HEK293 (cell line): Measurements from ENCODE around the gene CPB2.

Source experiments
- CTCF ChIA-PET: fragments of 350-600 bp; formaldehyde crosslinking; extraction: SDS; loops from one replicate; lab custom pipeline; 2021; ENCODE audit warnings: antibody characterized with exemption; lab: Yijun Ruan, JAX
- POLR2A ChIA-PET: fragments of 300-600 bp; formaldehyde crosslinking; extraction: SDS; loops from one replicate; lab custom pipeline; 2020; ENCODE audit warnings: antibody characterized with exemption, inconsistent platforms; lab: Yijun Ruan, JAX
- H3K27ac ChIP-seq: fragments of 200-500 bp; sonication (Bioruptor generic); 2 replicates; pipeline ENCODE4 v1.5.1; 2014; ENCODE audit warnings: low read depth, low read length, control low read depth, inconsistent platforms; ENCODE audit errors: extremely low read depth
- H3K36me3 ChIP-seq, 2 experiments: fragments of 200-500 bp in 1 of 2; sonication (Bioruptor generic) in 1 of 2; 1 replicate in 1 of 2; 2 replicates in 1 of 2; pipeline ENCODE4 v1.5.1; 2014 to 2017; ENCODE audit warnings: inconsistent platforms in 2 of 2, low read length in 2 of 2; ENCODE audit not compliant: control insufficient read depth in 2 of 2, insufficient read depth in 1 of 2
- H3K4me1 ChIP-seq: fragments of 200-500 bp; sonication (Bioruptor generic); 2 replicates; pipeline ENCODE4 v1.5.1; 2014; ENCODE audit warnings: mild to moderate bottlenecking, low read length, inconsistent platforms; ENCODE audit not compliant: control insufficient read depth, insufficient read depth
- H3K4me3 ChIP-seq: 2 replicates; pipeline ENCODE4 v1.5.1; 2011; ENCODE audit warnings: low read depth, mild to moderate bottlenecking, control low read depth, low read length, moderate library complexity
- H3K9me3 ChIP-seq: fragments of 200-500 bp; sonication (Bioruptor generic); 2 replicates; pipeline ENCODE4 v1.5.1; 2014; ENCODE audit warnings: low read depth, low read length, inconsistent platforms; ENCODE audit not compliant: control insufficient read depth, insufficient read depth
- GLIS1 ChIP-seq: fragments of 450-650 bp; formaldehyde crosslinking; IDR thresholded peaks from 2 replicates; pipeline ENCODE4 v1.5.1; 2016; ENCODE audit warnings: missing biosample characterization, missing genetic modification characterization
- HOXC10 ChIP-seq: sonication (generic); formaldehyde crosslinking; IDR thresholded peaks from 2 replicates; pipeline ENCODE4 v1.8.1; 2023; ENCODE audit warnings: mild to moderate bottlenecking, missing genetic modification reagents
- PRDM1 ChIP-seq: fragments of 450-650 bp; formaldehyde crosslinking; IDR thresholded peaks from 2 replicates; pipeline ENCODE4; 2016; ENCODE audit warnings: missing biosample characterization, missing genetic modification characterization
- RBAK ChIP-seq: fragments of 450-650 bp; formaldehyde crosslinking; IDR thresholded peaks from 2 replicates; pipeline ENCODE4 v1.5.1; 2016; ENCODE audit warnings: missing biosample characterization, missing genetic modification characterization
- SP2 ChIP-seq: fragments of 450-650 bp; formaldehyde crosslinking; IDR thresholded peaks from 2 replicates; pipeline ENCODE4 v1.5.1; 2016; ENCODE audit warnings: missing biosample characterization, missing genetic modification characterization
- SP3 ChIP-seq: fragments of 450-650 bp; formaldehyde crosslinking; IDR thresholded peaks from 2 replicates; pipeline ENCODE4 v1.5.1; 2016; ENCODE audit warnings: missing biosample characterization, missing genetic modification characterization
- TCF7L2 ChIP-seq: IDR thresholded peaks from 2 replicates; pipeline ENCODE4 v1.6.1; 2011; ENCODE audit warnings: low read depth, mild to moderate bottlenecking, inconsistent platforms, low read length, moderate library complexity, borderline replicate concordance
- YY1 ChIP-seq: fragments of 450-650 bp; formaldehyde crosslinking; IDR thresholded peaks from 2 replicates; pipeline ENCODE4 v1.5.1; 2018; ENCODE audit warnings: missing biosample characterization, missing genetic modification characterization
- ZBTB8A ChIP-seq: fragments of 450-650 bp; formaldehyde crosslinking; IDR thresholded peaks from 2 replicates; pipeline ENCODE4 v1.5.1; 2016; ENCODE audit warnings: missing biosample characterization, missing genetic modification characterization
- ZIC2 ChIP-seq: fragments of 450-650 bp; formaldehyde crosslinking; IDR thresholded peaks from 2 replicates; pipeline ENCODE4 v1.5.1; 2016; ENCODE audit warnings: missing biosample characterization, missing genetic modification characterization
- ZNF146 ChIP-seq: fragments of 450-650 bp; formaldehyde crosslinking; IDR thresholded peaks from 2 replicates; pipeline ENCODE4 v1.5.1; 2016; ENCODE audit warnings: missing biosample characterization, missing genetic modification characterization
- ZNF175 ChIP-seq: fragments of 450-650 bp; formaldehyde crosslinking; IDR thresholded peaks from 2 replicates; pipeline ENCODE4 v1.5.1; 2016; ENCODE audit warnings: missing biosample characterization, missing genetic modification characterization
- ZNF23 ChIP-seq: fragments of 450-650 bp; formaldehyde crosslinking; IDR thresholded peaks from 2 replicates; pipeline ENCODE4 v1.5.1; 2016; ENCODE audit warnings: missing biosample characterization, missing genetic modification characterization, borderline replicate concordance
- ZNF24 ChIP-seq: fragments of 450-650 bp; formaldehyde crosslinking; IDR thresholded peaks from 2 replicates; pipeline ENCODE4 v1.5.1; 2016; ENCODE audit warnings: missing biosample characterization, missing genetic modification characterization
- ZNF416 ChIP-seq: fragments of 450-650 bp; formaldehyde crosslinking; IDR thresholded peaks from 2 replicates; pipeline ENCODE4 v1.5.1; 2016; ENCODE audit warnings: missing biosample characterization, missing genetic modification characterization
- ZNF510 ChIP-seq: fragments of 450-650 bp; formaldehyde crosslinking; IDR thresholded peaks from 2 replicates; pipeline ENCODE4 v1.5.1; 2018; ENCODE audit warnings: mild to moderate bottlenecking, missing genetic modification characterization, missing biosample characterization; ENCODE audit not compliant: insufficient replicate concordance
- ZNF530 ChIP-seq: fragments of 450-650 bp; formaldehyde crosslinking; IDR thresholded peaks from 2 replicates; pipeline ENCODE4 v1.5.1; 2016; ENCODE audit warnings: low read depth, missing biosample characterization, missing genetic modification characterization
- ZNF660 ChIP-seq: fragments of 450-650 bp; IDR thresholded peaks from 2 replicates; pipeline ENCODE4 v1.5.1; 2018; ENCODE audit warnings: missing biosample characterization, mild to moderate bottlenecking, missing genetic modification characterization
- ZNF701 ChIP-seq: fragments of 450-650 bp; formaldehyde crosslinking; IDR thresholded peaks from 2 replicates; pipeline ENCODE4 v1.5.1; 2016; ENCODE audit warnings: missing biosample characterization, missing genetic modification characterization
- ZNF747 ChIP-seq: fragments of 450-650 bp; formaldehyde crosslinking; IDR thresholded peaks from 2 replicates; pipeline ENCODE4 v1.5.1; 2016; ENCODE audit warnings: missing biosample characterization, missing genetic modification characterization
- ZNF777 ChIP-seq: fragments of 450-650 bp; formaldehyde crosslinking; IDR thresholded peaks from 2 replicates; pipeline ENCODE4 v1.5.1; 2017; ENCODE audit warnings: missing biosample characterization, missing genetic modification characterization, borderline replicate concordance
- ZNF792 ChIP-seq: fragments of 450-650 bp; formaldehyde crosslinking; IDR thresholded peaks from 2 replicates; pipeline ENCODE4 v1.5.1; 2016; ENCODE audit warnings: missing biosample characterization, missing genetic modification characterization
- TF ChIP-seq, protein P1 (sequence below): fragments of 450-650 bp; IDR thresholded peaks from 2 replicates; pipeline ENCODE4 v1.5.1; 2018; ENCODE audit warnings: missing biosample characterization, missing genetic modification characterization
- TF ChIP-seq, protein P2 (sequence below): fragments of 450-650 bp; formaldehyde crosslinking; IDR thresholded peaks from 2 replicates; pipeline ENCODE4 v1.5.1; 2016; ENCODE audit warnings: missing biosample characterization, missing genetic modification characterization
- TF ChIP-seq, protein P3 (sequence below): fragments of 450-650 bp; formaldehyde crosslinking; IDR thresholded peaks from 2 replicates; pipeline ENCODE4 v1.5.0; 2017; ENCODE audit warnings: missing biosample characterization, missing genetic modification characterization, borderline replicate concordance
- TF ChIP-seq, protein P4 (sequence below): fragments of 450-650 bp; formaldehyde crosslinking; conservative IDR thresholded peaks from 2 replicates; pipeline ENCODE4 v1.5.1; 2016; ENCODE audit warnings: low read depth, missing biosample characterization, missing genetic modification characterization
- TF ChIP-seq, protein P5 (sequence below): fragments of 450-650 bp; formaldehyde crosslinking; IDR thresholded peaks from 2 replicates; pipeline ENCODE4 v1.5.1; 2016; ENCODE audit warnings: missing biosample characterization, missing genetic modification characterization

Gene CPB2

DNA sequence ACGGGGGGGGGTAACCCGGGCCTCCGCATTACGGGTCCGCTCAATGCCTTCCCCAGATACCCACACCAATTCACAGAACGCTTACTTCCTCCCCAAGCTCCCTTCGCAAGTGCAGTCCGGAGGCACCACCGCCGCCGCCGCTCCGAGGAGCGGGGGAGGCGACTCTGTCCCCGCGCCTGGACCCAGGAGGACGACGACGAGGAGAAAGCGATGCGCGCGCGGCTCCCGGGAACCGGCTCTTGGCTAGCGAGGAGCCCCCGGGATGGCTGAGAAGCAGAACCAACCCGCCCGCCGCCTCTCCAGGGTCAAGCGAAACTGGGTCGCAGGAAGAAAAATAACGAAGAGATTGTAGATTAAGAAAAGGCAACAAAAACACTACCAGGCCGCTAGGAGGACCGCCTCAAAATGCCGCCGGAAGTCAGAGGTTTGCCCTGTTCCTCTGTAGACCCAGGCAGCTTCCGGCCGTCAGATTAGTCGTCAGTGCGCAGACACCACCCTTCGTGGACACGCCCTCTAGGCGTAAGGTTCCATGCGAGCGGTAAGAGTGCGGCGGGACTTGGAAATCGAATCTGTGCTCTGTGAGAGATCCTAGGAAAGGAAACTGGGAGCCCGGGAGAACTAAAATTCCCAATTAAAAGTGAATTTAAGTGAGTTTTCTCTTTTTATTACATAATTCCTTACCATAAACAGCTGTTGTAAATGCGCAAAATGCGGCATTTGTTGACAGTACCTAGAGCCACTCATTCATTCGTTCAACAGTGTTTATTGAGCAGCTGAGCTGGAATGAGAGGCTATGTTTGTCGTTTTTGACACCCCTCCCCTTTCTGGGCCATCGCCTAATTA is 52.3 kb downstream of the CPB2 start, which contains the start of gene ZC3H13:
TSS of gene ZC3H13 (minus strand) at position 428 of the 843 bp plus-strand sequence. CDS start 7,239 bp downstream, outside the sequence.
- CTCF ChIA-PET = interaction anchor here (0.5 to 0.6 kb wide), 2 partner anchors 83 to 192 kb away, joined by 4 to 7 read pairs; no protein-coding TSS in a partner anchor
- H3K36me3 ChIP-seq = no peaks in the 10 kb centered on the region
- H3K9me3 ChIP-seq = no peaks in the 10 kb centered on the region
- H3K4me3 ChIP-seq = peak within 1 kb of the TSS; percentile 77
- POLR2A ChIA-PET = interaction anchor here (0.7 to 1.3 kb wide), 2 partner anchors 68 to 74 kb away, joined by 3 read pairs; no protein-coding TSS in a partner anchor
- H3K4me1 ChIP-seq = no peaks in the 10 kb centered on the region
- peak within 1 kb of the TSS; percentile 84 for H3K27ac ChIP-seq
- TF ChIP-seq ZNF24 (tag by site-specific recombination) (peak; percentile 100), ZNF747 (tag by site-specific recombination) (no peak), HOXC10 (CRISPR knock-in tag) (no peak), ZNF416 (no peak), RBAK (tag by site-specific recombination) (no peak), ZIC2 (tag by site-specific recombination) (no peak), SP3 (peak; percentile 67), ZNF510 (tag by site-specific recombination) (no peak), SP2 (tag by site-specific recombination) (peak; percentile 87), ZNF146 (tag by site-specific recombination) (no peak), ZNF175 (no peak), PRDM1 (peak; percentile 95), ZNF530 (no peak), ZNF792 (no peak), ZNF23 (tag by site-specific recombination) (no peak), ZBTB8A (tag by site-specific recombination) (peak; percentile 95), GLIS1 (tag by site-specific recombination) (no peak), ZNF777 (tag by site-specific recombination) (no peak), ZNF701 (tag by site-specific recombination) (no peak), ZNF660 (tag by site-specific recombination) (peak; percentile 44), TCF7L2 (no peak), YY1 (tag by site-specific recombination) (peak; percentile 21; the same call in 1 of the 2 replicates)
- TF ChIP-seq, protein P1, sequence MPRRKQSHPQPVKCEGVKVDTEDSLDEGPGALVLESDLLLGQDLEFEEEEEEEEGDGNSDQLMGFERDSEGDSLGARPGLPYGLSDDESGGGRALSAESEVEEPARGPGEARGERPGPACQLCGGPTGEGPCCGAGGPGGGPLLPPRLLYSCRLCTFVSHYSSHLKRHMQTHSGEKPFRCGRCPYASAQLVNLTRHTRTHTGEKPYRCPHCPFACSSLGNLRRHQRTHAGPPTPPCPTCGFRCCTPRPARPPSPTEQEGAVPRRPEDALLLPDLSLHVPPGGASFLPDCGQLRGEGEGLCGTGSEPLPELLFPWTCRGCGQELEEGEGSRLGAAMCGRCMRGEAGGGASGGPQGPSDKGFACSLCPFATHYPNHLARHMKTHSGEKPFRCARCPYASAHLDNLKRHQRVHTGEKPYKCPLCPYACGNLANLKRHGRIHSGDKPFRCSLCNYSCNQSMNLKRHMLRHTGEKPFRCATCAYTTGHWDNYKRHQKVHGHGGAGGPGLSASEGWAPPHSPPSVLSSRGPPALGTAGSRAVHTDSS (tag by site-specific recombination) = no peak
- TF ChIP-seq, protein P2, sequence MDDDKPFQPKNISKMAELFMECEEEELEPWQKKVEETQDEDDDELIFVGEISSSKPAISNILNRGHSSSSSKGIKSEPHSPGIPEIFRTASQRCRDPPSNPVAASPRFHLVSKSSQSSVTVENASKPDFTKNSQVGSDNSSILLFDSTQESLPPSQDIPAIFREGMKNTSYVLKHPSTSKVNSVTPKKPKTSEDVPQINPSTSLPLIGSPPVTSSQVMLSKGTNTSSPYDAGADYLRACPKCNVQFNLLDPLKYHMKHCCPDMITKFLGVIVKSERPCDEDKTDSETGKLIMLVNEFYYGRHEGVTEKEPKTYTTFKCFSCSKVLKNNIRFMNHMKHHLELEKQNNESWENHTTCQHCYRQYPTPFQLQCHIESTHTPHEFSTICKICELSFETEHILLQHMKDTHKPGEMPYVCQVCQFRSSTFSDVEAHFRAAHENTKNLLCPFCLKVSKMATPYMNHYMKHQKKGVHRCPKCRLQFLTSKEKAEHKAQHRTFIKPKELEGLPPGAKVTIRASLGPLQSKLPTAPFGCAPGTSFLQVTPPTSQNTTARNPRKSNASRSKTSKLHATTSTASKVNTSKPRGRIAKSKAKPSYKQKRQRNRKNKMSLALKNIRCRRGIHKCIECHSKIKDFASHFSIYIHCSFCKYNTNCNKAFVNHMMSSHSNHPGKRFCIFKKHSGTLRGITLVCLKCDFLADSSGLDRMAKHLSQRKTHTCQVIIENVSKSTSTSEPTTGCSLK (tag by site-specific recombination) = no peak
- TF ChIP-seq, protein P3, sequence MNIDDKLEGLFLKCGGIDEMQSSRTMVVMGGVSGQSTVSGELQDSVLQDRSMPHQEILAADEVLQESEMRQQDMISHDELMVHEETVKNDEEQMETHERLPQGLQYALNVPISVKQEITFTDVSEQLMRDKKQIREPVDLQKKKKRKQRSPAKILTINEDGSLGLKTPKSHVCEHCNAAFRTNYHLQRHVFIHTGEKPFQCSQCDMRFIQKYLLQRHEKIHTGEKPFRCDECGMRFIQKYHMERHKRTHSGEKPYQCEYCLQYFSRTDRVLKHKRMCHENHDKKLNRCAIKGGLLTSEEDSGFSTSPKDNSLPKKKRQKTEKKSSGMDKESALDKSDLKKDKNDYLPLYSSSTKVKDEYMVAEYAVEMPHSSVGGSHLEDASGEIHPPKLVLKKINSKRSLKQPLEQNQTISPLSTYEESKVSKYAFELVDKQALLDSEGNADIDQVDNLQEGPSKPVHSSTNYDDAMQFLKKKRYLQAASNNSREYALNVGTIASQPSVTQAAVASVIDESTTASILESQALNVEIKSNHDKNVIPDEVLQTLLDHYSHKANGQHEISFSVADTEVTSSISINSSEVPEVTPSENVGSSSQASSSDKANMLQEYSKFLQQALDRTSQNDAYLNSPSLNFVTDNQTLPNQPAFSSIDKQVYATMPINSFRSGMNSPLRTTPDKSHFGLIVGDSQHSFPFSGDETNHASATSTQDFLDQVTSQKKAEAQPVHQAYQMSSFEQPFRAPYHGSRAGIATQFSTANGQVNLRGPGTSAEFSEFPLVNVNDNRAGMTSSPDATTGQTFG (tag by site-specific recombination) = no peak
- TF ChIP-seq, protein P4, sequence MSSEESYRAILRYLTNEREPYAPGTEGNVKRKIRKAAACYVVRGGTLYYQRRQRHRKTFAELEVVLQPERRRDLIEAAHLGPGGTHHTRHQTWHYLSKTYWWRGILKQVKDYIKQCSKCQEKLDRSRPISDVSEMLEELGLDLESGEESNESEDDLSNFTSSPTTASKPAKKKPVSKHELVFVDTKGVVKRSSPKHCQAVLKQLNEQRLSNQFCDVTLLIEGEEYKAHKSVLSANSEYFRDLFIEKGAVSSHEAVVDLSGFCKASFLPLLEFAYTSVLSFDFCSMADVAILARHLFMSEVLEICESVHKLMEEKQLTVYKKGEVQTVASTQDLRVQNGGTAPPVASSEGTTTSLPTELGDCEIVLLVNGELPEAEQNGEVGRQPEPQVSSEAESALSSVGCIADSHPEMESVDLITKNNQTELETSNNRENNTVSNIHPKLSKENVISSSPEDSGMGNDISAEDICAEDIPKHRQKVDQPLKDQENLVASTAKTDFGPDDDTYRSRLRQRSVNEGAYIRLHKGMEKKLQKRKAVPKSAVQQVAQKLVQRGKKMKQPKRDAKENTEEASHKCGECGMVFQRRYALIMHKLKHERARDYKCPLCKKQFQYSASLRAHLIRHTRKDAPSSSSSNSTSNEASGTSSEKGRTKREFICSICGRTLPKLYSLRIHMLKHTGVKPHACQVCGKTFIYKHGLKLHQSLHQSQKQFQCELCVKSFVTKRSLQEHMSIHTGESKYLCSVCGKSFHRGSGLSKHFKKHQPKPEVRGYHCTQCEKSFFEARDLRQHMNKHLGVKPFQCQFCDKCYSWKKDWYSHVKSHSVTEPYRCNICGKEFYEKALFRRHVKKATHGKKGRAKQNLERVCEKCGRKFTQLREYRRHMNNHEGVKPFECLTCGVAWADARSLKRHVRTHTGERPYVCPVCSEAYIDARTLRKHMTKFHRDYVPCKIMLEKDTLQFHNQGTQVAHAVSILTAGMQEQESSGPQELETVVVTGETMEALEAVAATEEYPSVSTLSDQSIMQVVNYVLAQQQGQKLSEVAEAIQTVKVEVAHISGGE = peak; percentile 89
- TF ChIP-seq, protein P5, sequence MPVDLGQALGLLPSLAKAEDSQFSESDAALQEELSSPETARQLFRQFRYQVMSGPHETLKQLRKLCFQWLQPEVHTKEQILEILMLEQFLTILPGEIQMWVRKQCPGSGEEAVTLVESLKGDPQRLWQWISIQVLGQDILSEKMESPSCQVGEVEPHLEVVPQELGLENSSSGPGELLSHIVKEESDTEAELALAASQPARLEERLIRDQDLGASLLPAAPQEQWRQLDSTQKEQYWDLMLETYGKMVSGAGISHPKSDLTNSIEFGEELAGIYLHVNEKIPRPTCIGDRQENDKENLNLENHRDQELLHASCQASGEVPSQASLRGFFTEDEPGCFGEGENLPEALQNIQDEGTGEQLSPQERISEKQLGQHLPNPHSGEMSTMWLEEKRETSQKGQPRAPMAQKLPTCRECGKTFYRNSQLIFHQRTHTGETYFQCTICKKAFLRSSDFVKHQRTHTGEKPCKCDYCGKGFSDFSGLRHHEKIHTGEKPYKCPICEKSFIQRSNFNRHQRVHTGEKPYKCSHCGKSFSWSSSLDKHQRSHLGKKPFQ (tag by site-specific recombination) = no peak
